Prostate gland (tissue), 2 donors: ENCODE results near the gene TOMM22. TPM values are rescaled to one million over a fixed set of nuclear protein-coding genes. Genes with fewer than 3 reads are reported as not detected.

Source experiments
- DNase-seq: peaks from one replicate; pipeline ENCODE4 v3.0.0-alpha.2; 2019; ENCODE audit warnings: low spot score
- H3K27ac ChIP-seq, 2 donors: fragments of 200-600 bp; sonication (generic); 2 replicates each; pipeline ENCODE4 v1.5.1; 2017 to 2019
- H3K27me3 ChIP-seq: fragments of 200-600 bp; sonication (generic); replicated peaks from 2 replicates; pipeline ENCODE4 v1.5.1; 2019; ENCODE audit not compliant: insufficient read depth
- H3K36me3 ChIP-seq, 2 donors: fragments of 200-600 bp; sonication (generic); 1 replicate in 1 of 2; 2 replicates in 1 of 2; pipeline versions ENCODE4 v1.5.1 to v1.8.1; 2017 to 2019
- H3K4me1 ChIP-seq: fragments of 200-600 bp; sonication (generic); replicated peaks from 2 replicates; pipeline ENCODE4 v1.5.1; 2019
- H3K4me3 ChIP-seq, 2 donors: fragments of 200-600 bp; sonication (generic); 2 replicates each; pipeline ENCODE4 v1.5.1; 2017 to 2019
- H3K9me3 ChIP-seq: fragments of 200-600 bp; sonication (generic); 2 replicates; pipeline ENCODE4 v1.5.1; 2017
- CTCF ChIP-seq, 4 experiments: fragments of 200-600 bp in 2 of 4; fragments of 450-650 bp in 2 of 4; sonication (generic) in 2 of 4; IDR thresholded peaks; 1 replicate in 3 of 4; 2 replicates in 1 of 4; pipeline ENCODE4 v1.5.1; 2016 to 2019; ENCODE audit warnings: antibody characterized with exemption in 4 of 4, mild to moderate bottlenecking in 2 of 4, moderate library complexity in 2 of 4
- POLR2A ChIP-seq: fragments of 450-650 bp; IDR thresholded peaks from one replicate; pipeline ENCODE4 v1.6.1; 2016; ENCODE audit warnings: antibody characterized with exemption, mild to moderate bottlenecking
- POLR2AphosphoS5 ChIP-seq: sonication (generic); formaldehyde crosslinking; IDR thresholded peaks from one replicate; pipeline ENCODE4 v1.6.1; 2017; ENCODE audit warnings: antibody characterized with exemption
- WGBS: methylation state at CpG from one replicate; pipeline ENCODE4 v1.1.5; 2018; 5-methylcytosine and 5-hydroxymethylcytosine counted together
- intact Hi-C: fragments of 100-400 bp; cut with DNase I; formaldehyde crosslinking; loops from one replicate; pipeline ENCODE4 v1.14.2; 2022
- total RNA-seq, 2 donors: library from RNA; depleted of rRNA; stranded (reverse); fragments of >200 nt; gene quantifications; one replicate each; pipeline ENCODE4 v1.1.0, GENCODE V29; 2016

The TOMM22 gene
- total RNA-seq, 2 donors from 2014 or later = 44.5 to 50.8 TPM

- no peak overlapping the region for H3K4me3 ChIP-seq
- TF ChIP-seq CTCF (IDR thresholded peaks at IDR 0.05) (no peak), POLR2AphosphoS5 (no peak), POLR2A (no peak)
- 65% methylated on average over 6 of the region's 6 CpGs for WGBS
- no peaks in the 10 kb centered on the region for H3K9me3 ChIP-seq
- H3K36me3 ChIP-seq = no peaks in the 10 kb centered on the region
- peak; percentile 16 for DNase-seq
- no peaks in the 10 kb centered on the region for H3K27me3 ChIP-seq
- intact Hi-C loops = no loop called here
- H3K4me1 ChIP-seq = no peaks in the 10 kb centered on the region
- no peak overlapping the region for H3K27ac ChIP-seq
Measured at GRCh38 chr22:38645430-38645829, 36.3 kb upstream of the TOMM22 start.

- intact Hi-C loops = no loop called here
- no peaks in the 10 kb centered on the region for H3K36me3 ChIP-seq
- no peak for TF ChIP-seq POLR2A
- TF ChIP-seq POLR2AphosphoS5 = no peak
- no peak for TF ChIP-seq CTCF (IDR thresholded peaks at IDR 0.05)
- WGBS = 57% methylated on average over 5 of the region's 5 CpGs
- H3K9me3 ChIP-seq = no peaks in the 10 kb centered on the region
- no peak overlapping the region for H3K27ac ChIP-seq
- H3K4me1 ChIP-seq = no peaks in the 10 kb centered on the region
- DNase-seq = no peak
- no peaks in the 10 kb centered on the region for H3K27me3 ChIP-seq
- H3K4me3 ChIP-seq = no peak overlapping the region
Measured at GRCh38 chr22:38649841-38650522, 31.8 kb upstream of the TOMM22 start.

GRCh38 chr22:38652859-38653258, 28.9 kb upstream of the TOMM22 start:
- Histone ChIP-seq H3K9me3 (no peaks in the 10 kb centered on the region), H3K36me3 (no peaks in the 10 kb centered on the region), H3K27me3 (no peaks in the 10 kb centered on the region), H3K4me1 (peaks cover 6% of the 10 kb centered on the region), H3K4me3 (no peak overlapping the region), H3K27ac (no peak overlapping the region)
- TF ChIP-seq POLR2AphosphoS5 = no peak
- no peak for DNase-seq
- intact Hi-C loops = no loop called here

GRCh38 chr22:38653741-38654140, 28.0 kb upstream of the TOMM22 start:
- no peak for DNase-seq
- WGBS = 97% methylated on average over 8 of the region's 8 CpGs
- intact Hi-C loops = no loop called here

GRCh38 chr22:38655519-38656255, 26.1 kb upstream of the TOMM22 start:
- DNase-seq = no peak
- under 1% methylated on average over 19 of the region's 22 CpGs for WGBS
- intact Hi-C loops = no loop called here
- Histone ChIP-seq H3K4me3 (peak overlapping the region; percentile 56 to 96), H3K9me3 (no peaks in the 10 kb centered on the region), H3K36me3 (no peaks in the 10 kb centered on the region), H3K27me3 (no peaks in the 10 kb centered on the region), H3K27ac (peak overlapping the region; percentile 91 to 93), H3K4me1 (peaks cover 7% of the 10 kb centered on the region)
- no peak for TF ChIP-seq POLR2AphosphoS5
- no peak for TF ChIP-seq POLR2A
- no peak for TF ChIP-seq CTCF (IDR thresholded peaks at IDR 0.05)

More at GRCh38 chr22:38653741-38654140, 28.0 kb upstream of the TOMM22 start:
- H3K4me1 ChIP-seq = peaks cover 7% of the 10 kb centered on the region
- H3K9me3 ChIP-seq = no peaks in the 10 kb centered on the region
- no peak overlapping the region for H3K4me3 ChIP-seq
- H3K27me3 ChIP-seq = no peaks in the 10 kb centered on the region
- no peak overlapping the region for H3K27ac ChIP-seq
- TF ChIP-seq POLR2AphosphoS5 = no peak
- TF ChIP-seq CTCF (IDR thresholded peaks at IDR 0.05) = no peak
- TF ChIP-seq POLR2A = no peak
- H3K36me3 ChIP-seq = no peaks in the 10 kb centered on the region
